PC-3 (cell line): ENCODE results near the gene KDM5B. TPM values are rescaled to one million over a fixed set of nuclear protein-coding genes. Genes with fewer than 3 reads are reported as not detected.

Experiments
- ATAC-seq: fragments of 200-7000 bp; cut with Tn5 transposase; 2 replicates; pipeline ENCODE4 v1.9.1; 2020; ENCODE audit warnings: mild to moderate bottlenecking, moderate library complexity
- BruUV-seq: library from RNA; stranded (reverse); fragments of 400-500 nt; replicated peaks from 2 replicates; lab custom pipeline; 2021; lab: Mats Ljungman, UMichigan
- CTCF ChIA-PET: fragments of 300-600 bp; sonication (Branson Sonifier 250); formaldehyde crosslinking; loops from one replicate; lab custom pipeline; 2022; ENCODE audit warnings: antibody characterized with exemption; lab: Charles Lee
- POLR2A ChIA-PET: fragments of 300-600 bp; sonication (Branson Sonifier 250); formaldehyde crosslinking; loops from one replicate; lab custom pipeline; 2022; ENCODE audit warnings: antibody characterized with exemption; ENCODE audit not compliant: unreplicated experiment; lab: Charles Lee
- DNase-seq: peaks from one replicate; pipeline ENCODE4 v3.0.0-alpha.2; 2015
- H2AFZ ChIP-seq: fragments of 300-600 bp; sonication (generic); 2 replicates; pipeline ENCODE4 v1.6.0; 2016; ENCODE audit warnings: antibody characterized with exemption, low read length
- H3F3A ChIP-seq: fragments of 300-600 bp; sonication (generic); one replicate; pipeline ENCODE4 v1.6.0; 2017; ENCODE audit warnings: antibody characterized with exemption, low read length, control low read depth, mild to moderate bottlenecking; ENCODE audit not compliant: unreplicated experiment
- H3K27ac ChIP-seq: fragments of 300-600 bp; sonication (generic); 2 replicates; pipeline ENCODE4 v1.5.1; 2016; ENCODE audit warnings: mild to moderate bottlenecking, low read length
- H3K27me3 ChIP-seq: fragments of 300-600 bp; sonication (generic); 2 replicates; pipeline ENCODE4 v1.6.1; 2016; ENCODE audit warnings: low read length, mixed read lengths
- H3K36me3 ChIP-seq: fragments of 300-600 bp; sonication (generic); 2 replicates; pipeline ENCODE4 v1.6.1; 2016; ENCODE audit warnings: low read depth, mixed run types, low read length, mixed read lengths
- H3K4me1 ChIP-seq: fragments of 300-600 bp; sonication (generic); 2 replicates; pipeline ENCODE4 v1.5.1; 2016; ENCODE audit warnings: low read length; ENCODE audit not compliant: insufficient read depth
- H3K4me2 ChIP-seq: fragments of 300-600 bp; sonication (generic); 2 replicates; pipeline ENCODE4 v1.6.0; 2016; ENCODE audit warnings: low read length
- H3K4me3 ChIP-seq: fragments of 300-600 bp; sonication (generic); 2 replicates; pipeline ENCODE4 v1.5.1; 2016; ENCODE audit warnings: mild to moderate bottlenecking, low read length, mixed read lengths
- H3K79me2 ChIP-seq: fragments of 300-600 bp; sonication (generic); 2 replicates; pipeline ENCODE4 v1.6.1; 2017; ENCODE audit warnings: low read length, mixed read lengths
- H3K9ac ChIP-seq: fragments of 300-600 bp; sonication (generic); 2 replicates; pipeline ENCODE4 v1.6.0; 2016; ENCODE audit warnings: mild to moderate bottlenecking, low read length
- H3K9me2 ChIP-seq: fragments of 300-600 bp; sonication (generic); replicated peaks from 2 replicates; pipeline ENCODE4 v1.6.1; 2016; ENCODE audit warnings: mixed run types, low read length, mixed read lengths
- H3K9me3 ChIP-seq: fragments of 300-600 bp; sonication (generic); 2 replicates; pipeline ENCODE4 v1.6.1; 2016; ENCODE audit warnings: low read length, mixed read lengths
- H4K20me1 ChIP-seq: fragments of 300-600 bp; sonication (generic); 2 replicates; pipeline ENCODE4 v1.6.1; 2016; ENCODE audit warnings: low read length, mixed read lengths
- CTCF ChIP-seq: fragments of 300-600 bp; sonication (generic); conservative IDR thresholded peaks from 2 replicates; pipeline ENCODE4 v1.5.1; 2017; ENCODE audit warnings: antibody characterized with exemption, low read depth, mild to moderate bottlenecking, low read length
- EZH2 ChIP-seq: fragments of 300-600 bp; sonication (generic); IDR thresholded peaks from one replicate; pipeline ENCODE4 v1.6.1; 2017; ENCODE audit warnings: antibody characterized with exemption, mild to moderate bottlenecking, low read length; ENCODE audit not compliant: unreplicated experiment
- EZH2phosphoT487 ChIP-seq: fragments of 300-600 bp; sonication (generic); IDR thresholded peaks from 2 replicates; pipeline ENCODE4 v1.6.1; 2018; ENCODE audit warnings: mild to moderate bottlenecking, antibody characterized with exemption, low read length, borderline replicate concordance
- intact Hi-C: fragments of 100-400 bp; cut with micrococcal nuclease; formaldehyde crosslinking; loops from 2 replicates; pipeline ENCODE4 v1.9.0; 2023
- total RNA-seq: library from RNA; depleted of rRNA; stranded (reverse); fragments of >200 nt; gene quantifications from 2 replicates; pipeline ENCODE4 v1.2.3, GENCODE V29; 2014

Gene KDM5B
- total RNA-seq, 1 experiment from 2014 or later: 41.4 TPM

- ATAC-seq (no peak), DNase-seq (no peak)
- Histone ChIP-seq H3K4me3 (no peak overlapping the region), H3K36me3 (no peaks in the 10 kb centered on the region), H3K27ac (no peak overlapping the region), H3K4me1 (no peaks in the 10 kb centered on the region), H3K9ac (no peak overlapping the region), H3K79me2 (no peaks in the 10 kb centered on the region), H3K4me2 (no peak overlapping the region), H3K27me3 (peaks cover 27% of the 10 kb centered on the region; the same call in 1 of the 2 replicates), H2AFZ (no peak overlapping the region), H3K9me2 (no peaks in the 10 kb centered on the region), H4K20me1 (no peaks in the 10 kb centered on the region), H3K9me3 (no peaks in the 10 kb centered on the region), H3F3A (no peaks in the 10 kb centered on the region)
- ChIA-PET POLR2A (no interaction called here), CTCF (no interaction called here)
- TF ChIP-seq CTCF: no peak
- TF ChIP-seq EZH2: no peak
- TF ChIP-seq EZH2phosphoT487: no peak
- BruUV-seq: no TSS peak
- intact Hi-C loops: no loop called here
These were observed 119.1 kb downstream of the KDM5B start for GRCh38 chr1:202689082-202689481.

DNA sequence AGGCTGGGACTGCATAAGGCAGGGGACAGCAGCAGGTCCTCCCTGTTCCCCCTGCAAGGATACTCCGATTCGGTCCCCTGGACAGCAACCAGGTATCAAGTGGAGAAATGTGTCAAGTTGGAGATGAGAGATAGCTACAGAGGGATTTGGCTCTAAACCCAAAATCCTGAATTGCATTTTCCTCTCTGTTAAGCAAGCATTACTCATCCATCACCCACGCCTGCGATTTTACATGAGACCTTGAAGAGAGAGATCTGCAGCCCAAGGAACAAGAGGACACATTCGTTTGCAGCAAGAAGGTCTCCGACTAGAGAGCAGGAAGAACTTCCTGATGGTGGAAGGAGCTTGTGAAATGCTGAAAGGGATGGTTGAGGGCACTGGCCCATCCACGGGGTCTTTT, 119.8 kb downstream of the KDM5B start:
- peaks cover 27% of the 10 kb centered on the region; the same call in 1 of the 2 replicates for H3K27me3 ChIP-seq
- ATAC-seq: no peak

More for the DNA sequence above, 119.8 kb downstream of the KDM5B start:
- Histone ChIP-seq H2AFZ (no peak overlapping the region), H3K9me2 (no peaks in the 10 kb centered on the region), H3K4me2 (no peak overlapping the region), H3F3A (no peaks in the 10 kb centered on the region), H3K4me1 (no peaks in the 10 kb centered on the region), H3K27ac (no peak overlapping the region), H3K4me3 (no peak overlapping the region), H3K9me3 (no peaks in the 10 kb centered on the region), H4K20me1 (no peaks in the 10 kb centered on the region), H3K79me2 (no peaks in the 10 kb centered on the region), H3K9ac (no peak overlapping the region), H3K36me3 (no peaks in the 10 kb centered on the region)
- BruUV-seq: no TSS peak
- peak; percentile 15 for DNase-seq
- TF ChIP-seq CTCF: no peak
- TF ChIP-seq EZH2phosphoT487: no peak
- no peak for TF ChIP-seq EZH2
- CTCF ChIA-PET: no interaction called here
- POLR2A ChIA-PET: no interaction called here
- intact Hi-C loops: no loop called here
